B cell (primary cell): Measurements from ENCODE around the gene LSP1. TPM values are rescaled to one million over a fixed set of nuclear protein-coding genes. Genes with fewer than 3 reads are reported as not detected.

Experiments used
- ATAC-seq: fragments of 200-7000 bp; cut with Tn5 transposase; one replicate; pipeline ENCODE4 v1.10.0; 2021; ENCODE audit warnings: low read depth, mild to moderate bottlenecking, moderate number of reproducible peaks, moderate library complexity
- CTCF ChIA-PET: fragments of 350-600 bp; sonication (Branson Sonifier 250); formaldehyde crosslinking; loops from one replicate; lab custom pipeline; 2021; ENCODE audit warnings: antibody characterized with exemption, inconsistent platforms; lab: Charles Lee
- POLR2A ChIA-PET: fragments of 350-600 bp; sonication (Branson Sonifier 250); formaldehyde crosslinking; loops from one replicate; lab custom pipeline; 2021; ENCODE audit warnings: antibody characterized with exemption; lab: Charles Lee
- DNase-seq: peaks from one replicate; pipeline ENCODE4 v3.0.0; 2013
- H2AFZ ChIP-seq: 2 replicates; pipeline ENCODE4 v1.6.1; 2012; ENCODE audit warnings: mild to moderate bottlenecking, low read depth, low read length; ENCODE audit not compliant: insufficient read depth, poor library complexity, severe bottlenecking
- H3K27ac ChIP-seq, 2 donors: 1 replicate in 1 of 2; 2 replicates in 1 of 2; pipeline ENCODE4 v1.5.1; 2012 to 2013; ENCODE audit warnings: low read length in 2 of 2, mild to moderate bottlenecking in 2 of 2, moderate library complexity in 1 of 2
- H3K27me3 ChIP-seq, 4 experiments: fragments of 200-600 bp in 1 of 4; sonication (generic) in 1 of 4; replicated peaks in 1 of 4; 1 replicate in 2 of 4; 2 replicates in 2 of 4; pipeline versions ENCODE4 v1.6.1 to v1.7.0; 2013 to 2016; ENCODE audit warnings: low read length in 3 of 4, mild to moderate bottlenecking in 2 of 4, mixed read lengths in 1 of 4, moderate library complexity in 1 of 4; ENCODE audit not compliant: insufficient read depth in 4 of 4, control insufficient read depth in 3 of 4; ENCODE audit errors: control extremely low read depth in 1 of 4
- H3K36me3 ChIP-seq, 2 experiments: replicated peaks in 1 of 2; 1 replicate in 1 of 2; 2 replicates in 1 of 2; pipeline versions ENCODE4 v1.6.1 to v1.7.1; 2013; ENCODE audit warnings: low read length in 1 of 2; ENCODE audit not compliant: insufficient read depth in 2 of 2, control insufficient read depth in 1 of 2; ENCODE audit errors: control extremely low read depth in 1 of 2, extremely low read depth in 1 of 2
- H3K4me1 ChIP-seq, 2 donors: fragments of 200-600 bp in 1 of 2; sonication (generic) in 1 of 2; 1 replicate in 1 of 2; 2 replicates in 1 of 2; pipeline versions ENCODE4 v1.5.1 to v1.6.1; 2013 to 2017; ENCODE audit warnings: low read length in 2 of 2; ENCODE audit not compliant: control insufficient read depth in 2 of 2, insufficient read depth in 2 of 2
- H3K4me2 ChIP-seq: replicated peaks from 2 replicates; pipeline ENCODE3; 2012; ENCODE audit warnings: mild to moderate bottlenecking, low read depth, low read length; ENCODE audit not compliant: poor library complexity, severe bottlenecking
- H3K4me3 ChIP-seq, 5 experiments: fragments of 200-600 bp in 1 of 5; sonication (generic) in 1 of 5; 1 replicate in 3 of 5; 2 replicates in 2 of 5; pipeline versions ENCODE4 v1.5.1 to v1.7.0; 2011 to 2016; ENCODE audit warnings: low read length in 4 of 5, mild to moderate bottlenecking in 4 of 5, low read depth in 2 of 5, control low read depth in 1 of 5, moderate library complexity in 1 of 5; ENCODE audit not compliant: insufficient read depth in 1 of 5; ENCODE audit errors: control extremely low read depth in 1 of 5, extremely low read depth in 1 of 5
- H3K79me2 ChIP-seq: fragments of 200-600 bp; sonication (generic); one replicate; pipeline ENCODE4 v1.6.0; 2016; ENCODE audit warnings: low read length; ENCODE audit not compliant: control insufficient read depth, insufficient read depth
- H3K9ac ChIP-seq: fragments of 200-600 bp; sonication (generic); 2 replicates; pipeline ENCODE4 v1.6.1; 2017; ENCODE audit warnings: mild to moderate bottlenecking, low read length, moderate library complexity
- H3K9me3 ChIP-seq, 3 donors: one replicate each; pipeline versions ENCODE4 v1.6.1 to v1.7.1; 2013; ENCODE audit warnings: low read length in 2 of 3; ENCODE audit not compliant: control insufficient read depth in 2 of 3, insufficient read depth in 1 of 3; ENCODE audit errors: control extremely low read depth in 1 of 3
- H4K20me1 ChIP-seq: 2 replicates; pipeline ENCODE4 v1.6.0; 2012; ENCODE audit warnings: mild to moderate bottlenecking, low read length; ENCODE audit not compliant: insufficient read depth, control insufficient read depth, poor library complexity, severe bottlenecking
- H3K27ac Mint-ChIP-seq: one replicate; pipeline ENCODE4 v1.8.0; 2021; ENCODE audit warnings: mixed read lengths
- H3K27me3 Mint-ChIP-seq: one replicate; pipeline ENCODE4 v1.8.0; 2021; ENCODE audit warnings: mixed read lengths
- H3K4me1 Mint-ChIP-seq: one replicate; pipeline ENCODE4 v1.8.0; 2021; ENCODE audit warnings: mixed read lengths
- H3K4me3 Mint-ChIP-seq: one replicate; pipeline ENCODE4 v1.8.0; 2021; ENCODE audit warnings: mixed read lengths
- H3K9me3 Mint-ChIP-seq: one replicate; pipeline ENCODE4 v1.8.0; 2022; ENCODE audit warnings: mixed read lengths; ENCODE audit not compliant: insufficient read depth
- EZH2 ChIP-seq: IDR thresholded peaks from 2 replicates; pipeline ENCODE4 v1.6.1; 2012; ENCODE audit warnings: borderline replicate concordance, low read depth, mild to moderate bottlenecking, moderate library complexity, low read length; ENCODE audit not compliant: insufficient read depth, poor library complexity, severe bottlenecking
- WGBS: methylation state at CpG from one replicate; pipeline ENCODE4 v1.1.5; 2013; ENCODE audit warnings: missing lambda C conversion rate; ENCODE audit not compliant: insufficient coverage; 5-methylcytosine and 5-hydroxymethylcytosine counted together
- intact Hi-C: fragments of 100-400 bp; cut with micrococcal nuclease; formaldehyde crosslinking; loops from one replicate; pipeline ENCODE4 v1.10.0; 2022
- polyA plus RNA-seq: library from polyadenylated mRNA; depleted of rRNA; stranded (reverse); fragments of >200 nt; gene quantifications from 2 replicates; pipeline ENCODE4 v1.2.3, GENCODE V29; 2012
- total RNA-seq, 2 donors: library from RNA; stranded (reverse); fragments of 120-200 nt in 1 of 2; gene quantifications; 1 replicate in 1 of 2; 2 replicates in 1 of 2; pipeline versions ENCODE4 v1.2.3 to v1.2.4, GENCODE V29; 2013 to 2022
- TF ChIP-seq, protein P1 (sequence below): fragments of 200-600 bp; IDR thresholded peaks from one replicate; pipeline ENCODE4 v1.8.0; 2022; ENCODE audit warnings: antibody characterized with exemption, mild to moderate bottlenecking

Gene LSP1
- total and polyA plus RNA-seq, 2 donors (not counting 1 experiment from before 2014, with no cell fraction given): 249 to 446 TPM

DNA sequence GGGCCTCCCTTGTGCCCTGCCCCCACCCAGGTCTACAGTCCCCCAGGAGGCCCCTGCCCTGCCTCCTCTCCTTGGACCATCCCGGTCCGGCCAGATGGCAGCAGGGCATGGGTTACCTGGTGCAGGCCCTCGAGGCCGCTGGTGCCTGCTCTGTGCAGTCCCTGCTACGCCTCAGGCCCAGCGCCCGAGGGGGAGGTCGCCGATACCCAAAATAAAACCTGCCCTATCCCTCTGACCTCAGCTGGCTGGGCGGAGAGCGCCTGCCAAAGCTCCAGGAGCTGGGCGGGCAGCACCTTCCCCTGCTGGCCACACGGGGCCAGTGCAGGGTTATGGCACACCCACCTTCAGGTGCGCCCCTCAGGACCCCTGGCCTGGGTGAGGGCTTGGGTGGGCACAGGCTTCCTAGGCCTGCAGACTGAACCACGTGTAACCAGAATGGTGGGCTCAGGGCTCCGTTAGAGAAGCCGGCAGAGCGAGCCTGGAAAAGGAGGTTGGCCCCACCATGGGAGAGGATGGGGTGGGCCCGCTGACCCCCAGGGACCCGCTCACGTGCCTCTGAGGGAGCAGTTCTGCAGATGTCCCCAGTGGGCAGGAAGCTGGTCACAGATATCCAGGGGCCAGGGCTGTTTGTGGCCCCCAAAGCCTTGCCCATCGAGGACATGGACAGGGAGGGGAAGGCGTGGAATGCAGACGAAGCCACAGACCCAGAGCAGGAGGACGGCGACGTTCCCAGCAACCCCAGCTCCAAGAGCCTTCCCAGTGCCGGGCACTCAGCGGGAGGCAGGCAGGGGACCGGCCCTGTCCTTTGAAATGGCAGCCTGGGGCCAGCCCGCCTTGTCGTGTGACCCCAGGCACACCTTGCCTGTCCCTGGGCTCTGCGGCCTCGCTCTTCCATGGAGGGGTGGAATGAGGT, 64.9 kb downstream of the LSP1 start:
- no peaks in the 10 kb centered on the region for H4K20me1 ChIP-seq
- no peak overlapping the region for H3K4me2 ChIP-seq
- no peak overlapping the region for H3K27ac Mint-ChIP-seq
- no peak overlapping the region for H3K4me3 ChIP-seq
- H3K4me1 Mint-ChIP-seq: peaks cover 21% of the 10 kb centered on the region
- no peak overlapping the region for H3K9ac ChIP-seq
- no peaks in the 10 kb centered on the region for H3K36me3 ChIP-seq
- ATAC-seq (peak; percentile 40), DNase-seq (peak; percentile 31)
- intact Hi-C loops: loop anchor here (5.0 kb wide), 2 partner anchors 35 to 65 kb away; partner anchors contain the start of gene LSP1
- POLR2A ChIA-PET: interaction anchor here (1.1 to 1.4 kb wide), 2 partner anchors 26 to 29 kb away, joined by 4 to 5 read pairs; partner anchors contain the start of gene PRR33
- 73% methylated on average over 29 of the region's 34 CpGs for WGBS
- no peak overlapping the region for H3K4me3 Mint-ChIP-seq
- no peak overlapping the region for H3K27ac ChIP-seq
- CTCF ChIA-PET: interaction anchor here (1.0 to 2.4 kb wide), 4 partner anchors 28 to 232 kb away, joined by 3 to 9 read pairs (median 4); no protein-coding TSS in a partner anchor
- H3K27me3 Mint-ChIP-seq: peaks cover 20% of the 10 kb centered on the region
- H3K27me3 ChIP-seq: peaks cover 0 to 13% (median 6%) of the 10 kb centered on the region in 4 experiments
- H3K9me3 ChIP-seq: no peaks in the 10 kb centered on the region
- no peaks in the 10 kb centered on the region for H3K9me3 Mint-ChIP-seq
- no peak overlapping the region for H2AFZ ChIP-seq
- TF ChIP-seq, protein P1, sequence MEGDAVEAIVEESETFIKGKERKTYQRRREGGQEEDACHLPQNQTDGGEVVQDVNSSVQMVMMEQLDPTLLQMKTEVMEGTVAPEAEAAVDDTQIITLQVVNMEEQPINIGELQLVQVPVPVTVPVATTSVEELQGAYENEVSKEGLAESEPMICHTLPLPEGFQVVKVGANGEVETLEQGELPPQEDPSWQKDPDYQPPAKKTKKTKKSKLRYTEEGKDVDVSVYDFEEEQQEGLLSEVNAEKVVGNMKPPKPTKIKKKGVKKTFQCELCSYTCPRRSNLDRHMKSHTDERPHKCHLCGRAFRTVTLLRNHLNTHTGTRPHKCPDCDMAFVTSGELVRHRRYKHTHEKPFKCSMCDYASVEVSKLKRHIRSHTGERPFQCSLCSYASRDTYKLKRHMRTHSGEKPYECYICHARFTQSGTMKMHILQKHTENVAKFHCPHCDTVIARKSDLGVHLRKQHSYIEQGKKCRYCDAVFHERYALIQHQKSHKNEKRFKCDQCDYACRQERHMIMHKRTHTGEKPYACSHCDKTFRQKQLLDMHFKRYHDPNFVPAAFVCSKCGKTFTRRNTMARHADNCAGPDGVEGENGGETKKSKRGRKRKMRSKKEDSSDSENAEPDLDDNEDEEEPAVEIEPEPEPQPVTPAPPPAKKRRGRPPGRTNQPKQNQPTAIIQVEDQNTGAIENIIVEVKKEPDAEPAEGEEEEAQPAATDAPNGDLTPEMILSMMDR: peak; percentile 48
- TF ChIP-seq EZH2: no peak
- peaks cover 0 to 5% of the 10 kb centered on the region in 2 donors for H3K4me1 ChIP-seq
- H3K79me2 ChIP-seq: no peaks in the 10 kb centered on the region
